ENCODE results near the gene SFXN4. TPM values are rescaled to one million over a fixed set of nuclear protein-coding genes. Genes with fewer than 3 reads are reported as not detected.

Gene SFXN4
- total and polyA plus RNA-seq, 10 donors = 13.3 to 68.3 (median 24.8) TPM

GRCh38 chr10:119198438-119198837, 32.9 kb upstream of the SFXN4 start:
- no peaks in the 10 kb centered on the region for H3K9me3 ChIP-seq
- 38 to 62% (median 42%) methylated on average over 7 of the region's 7 CpGs for WGBS, 5 donors
- TF ChIP-seq POLR2AphosphoS5 (IDR thresholded peaks at IDR 0.05) = no peak
- TF ChIP-seq CTCF (IDR thresholded peaks at IDR 0.05 in 8 of 11, conservative IDR thresholded peaks at IDR 0.05 in 3 of 11) = peak in 7 of 11 experiments; percentile 7 to 47 (median 33)
- TF ChIP-seq POLR2A (IDR thresholded peaks at IDR 0.05) = no peak
- no peak overlapping the region for H3K4me3 ChIP-seq
- peaks cover 0 to 29% (median 5%) of the 10 kb centered on the region in 6 donors for H3K4me1 ChIP-seq
- no peak for DNase-seq
- no peaks in the 10 kb centered on the region for H3K36me3 ChIP-seq
- no peaks in the 10 kb centered on the region for H3K27me3 ChIP-seq (replicated peaks in 1 of 7)
- intact Hi-C loops (cut with DNase I; ENCODE audit: low total_unique reads) = no loop called here
- H3K27ac ChIP-seq = no peak overlapping the region

GRCh38 chr10:119197921-119198320, 32.4 kb upstream of the SFXN4 start:
- peak overlapping the region in 1 of 8 donors; percentile 38 for H3K27ac ChIP-seq
- TF ChIP-seq CTCF (IDR thresholded peaks at IDR 0.05 in 8 of 11, conservative IDR thresholded peaks at IDR 0.05 in 3 of 11) (no peak), POLR2AphosphoS5 (IDR thresholded peaks at IDR 0.05) (no peak), POLR2A (IDR thresholded peaks at IDR 0.05) (no peak)
- intact Hi-C loops (cut with DNase I; ENCODE audit: low total_unique reads) = no loop called here
- DNase-seq = no peak
- H3K27me3 ChIP-seq (replicated peaks in 1 of 7) = no peaks in the 10 kb centered on the region
- no peaks in the 10 kb centered on the region for H3K9me3 ChIP-seq
- H3K36me3 ChIP-seq = no peaks in the 10 kb centered on the region
- WGBS, 5 donors = 43 to 66% (median 49%) methylated on average over 4 of the region's 4 CpGs
- H3K4me3 ChIP-seq = no peak overlapping the region
- peaks cover 0 to 24% (median 5%) of the 10 kb centered on the region in 6 donors for H3K4me1 ChIP-seq

DNA sequence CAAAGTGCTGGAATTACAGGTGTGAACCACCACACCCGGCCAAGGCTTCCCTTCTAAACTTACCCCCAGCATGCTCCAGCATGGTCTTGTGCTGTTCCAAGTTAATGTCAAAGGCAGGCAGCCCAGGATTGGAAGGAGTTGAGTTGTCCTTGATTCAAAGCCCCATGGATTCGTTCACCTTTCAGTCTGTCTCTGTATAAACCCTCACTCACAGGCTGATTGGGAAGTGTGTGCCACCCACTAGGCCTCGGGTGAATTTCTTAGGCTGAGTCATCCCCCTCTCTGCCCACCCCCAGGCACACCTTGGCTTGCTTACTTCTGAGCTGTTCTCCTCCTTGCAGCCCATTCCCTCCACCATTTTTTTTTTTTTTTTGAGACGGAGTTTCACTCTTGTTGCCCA, 26.4 kb upstream of the SFXN4 start:
- intact Hi-C loops (cut with DNase I; ENCODE audit: low total_unique reads) = no loop called here
- H3K4me1 ChIP-seq = peaks cover 0 to 23% (median 7%) of the 10 kb centered on the region in 6 donors
- DNase-seq = no peak
- TF ChIP-seq CTCF (IDR thresholded peaks at IDR 0.05 in 8 of 11, conservative IDR thresholded peaks at IDR 0.05 in 3 of 11) = no peak
- TF ChIP-seq POLR2A (IDR thresholded peaks at IDR 0.05) = no peak
- TF ChIP-seq POLR2AphosphoS5 (IDR thresholded peaks at IDR 0.05) = no peak
- H3K9me3 ChIP-seq = no peaks in the 10 kb centered on the region
- H3K36me3 ChIP-seq = no peaks in the 10 kb centered on the region
- no peaks in the 10 kb centered on the region for H3K27me3 ChIP-seq (replicated peaks in 1 of 7)
- H3K27ac ChIP-seq = no peak overlapping the region
- no peak overlapping the region for H3K4me3 ChIP-seq
- 73 to 77% (median 77%) methylated on average over 3 to 4 of the region's 4 CpGs for WGBS, 5 donors

- Histone ChIP-seq H3K36me3 (no peaks in the 10 kb centered on the region), H3K4me3 (no peak overlapping the region), H3K27me3 (replicated peaks in 1 of 7) (no peaks in the 10 kb centered on the region), H3K4me1 (peaks cover 0 to 23% (median 7%) of the 10 kb centered on the region in 6 donors), H3K27ac (no peak overlapping the region), H3K9me3 (no peaks in the 10 kb centered on the region)
- no peak for DNase-seq
- WGBS, 5 donors = 39 to 52% (median 50%) methylated on average over 5 of the region's 5 CpGs
- intact Hi-C loops (cut with DNase I; ENCODE audit: low total_unique reads) = no loop called here
- TF ChIP-seq POLR2A (IDR thresholded peaks at IDR 0.05) (no peak), POLR2AphosphoS5 (IDR thresholded peaks at IDR 0.05) (no peak), CTCF (IDR thresholded peaks at IDR 0.05 in 8 of 11, conservative IDR thresholded peaks at IDR 0.05 in 3 of 11) (no peak)
Observed at GRCh38 chr10:119190954-119191785, 25.7 kb upstream of the SFXN4 start.

All from spleen (tissue), 11 donors.